Activated CD4-positive, alpha-beta T cell treated with anti-CD3 and anti-CD28 coated beads, Interleukin-2, amount 50 U/mL, for 16 hours (primary cell): ENCODE results near the gene CCDC144A.
"Not testable (repeated sequence)": the region's sequence is repeated elsewhere in the genome, so short reads cannot be mapped to it uniquely, and the experiment has no call there.

Experiments used
- DNase-seq: peaks from one replicate; pipeline ENCODE4 v3.0.0-alpha.2; 2020

The CCDC144A gene

GRCh38 chr17:16820979-16821543 is 131.0 kb downstream of the CCDC144A start:
- no peak for DNase-seq

GRCh38 chr17:16822133-16822532 is 132.1 kb downstream of the CCDC144A start:
- not testable (repeated sequence) for DNase-seq

- not testable (repeated sequence) for DNase-seq
Measured at GRCh38 chr17:16823768-16824406, 133.8 kb downstream of the CCDC144A start.
